ACC112 (cell line): ENCODE data around the gene TMEM9B.
A peak's percentile ranks its signal among the peaks of the same experiment; 100 is the strongest.

ENCODE experiments used
- H2AFZ ChIP-seq: fragments of 200-600 bp; sonication (generic); one replicate; pipeline ENCODE4 v1.6.0; 2017; ENCODE audit warnings: antibody characterized with exemption, low read length; ENCODE audit not compliant: unreplicated experiment
- H3K27ac ChIP-seq: fragments of 200-600 bp; sonication (generic); 2 replicates; pipeline ENCODE4 v1.5.1; 2014; ENCODE audit warnings: low read depth, mild to moderate bottlenecking, antibody characterized with exemption, low read length, moderate library complexity
- H3K27me3 ChIP-seq: fragments of 200-600 bp; sonication (generic); 2 replicates; pipeline ENCODE4 v1.6.1; 2014; ENCODE audit warnings: mild to moderate bottlenecking, antibody characterized with exemption, low read length, moderate library complexity, mixed read lengths; ENCODE audit not compliant: insufficient read depth
- H3K36me3 ChIP-seq: fragments of 200-600 bp; sonication (generic); 2 replicates; pipeline ENCODE4 v1.6.1; 2016; ENCODE audit warnings: mild to moderate bottlenecking, antibody characterized with exemption, low read length, moderate library complexity, mixed read lengths; ENCODE audit not compliant: insufficient read depth
- H3K4me1 ChIP-seq: fragments of 200-600 bp; sonication (generic); one replicate; pipeline ENCODE4 v1.6.1; 2016; ENCODE audit warnings: low read length, mixed read lengths; ENCODE audit not compliant: insufficient read depth, unreplicated experiment, control insufficient read depth
- H3K4me3 ChIP-seq: fragments of 200-600 bp; sonication (generic); 2 replicates; pipeline ENCODE4 v1.5.1; 2014; ENCODE audit warnings: mild to moderate bottlenecking, low read depth, low read length
- H3K79me2 ChIP-seq: fragments of 200-600 bp; sonication (generic); one replicate; pipeline ENCODE4 v1.6.0; 2016; ENCODE audit warnings: low read length; ENCODE audit not compliant: control insufficient read depth, unreplicated experiment, insufficient read depth

Gene TMEM9B

DNA sequence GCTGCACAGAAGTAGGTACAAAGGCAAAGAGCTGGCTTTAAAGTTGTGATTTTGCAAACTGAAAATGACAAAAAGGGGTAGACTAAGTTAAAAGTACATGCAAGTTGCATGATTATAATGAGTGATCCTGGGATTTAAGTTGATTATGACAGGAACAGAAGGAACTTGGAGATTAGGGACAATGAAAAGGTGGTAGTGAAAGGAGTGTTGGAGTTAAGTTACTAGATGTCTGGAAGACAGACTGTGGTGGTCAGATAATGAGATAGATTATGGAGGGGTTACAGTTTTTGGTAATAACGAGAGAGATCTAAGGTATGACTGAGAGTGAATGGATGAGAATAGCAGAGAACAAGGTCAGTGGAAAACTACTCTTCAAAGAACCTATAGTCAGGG lies 7.7 kb upstream of the TMEM9B start:
- no peak overlapping the region for H3K4me3 ChIP-seq
- H3K36me3 ChIP-seq, result no peaks in the 10 kb centered on the region
- H3K27me3 ChIP-seq, result no peaks in the 10 kb centered on the region
- no peaks in the 10 kb centered on the region for H3K4me1 ChIP-seq
- H3K79me2 ChIP-seq, result no peaks in the 10 kb centered on the region
- no peak overlapping the region for H3K27ac ChIP-seq
- H2AFZ ChIP-seq, result no peak overlapping the region

DNA sequence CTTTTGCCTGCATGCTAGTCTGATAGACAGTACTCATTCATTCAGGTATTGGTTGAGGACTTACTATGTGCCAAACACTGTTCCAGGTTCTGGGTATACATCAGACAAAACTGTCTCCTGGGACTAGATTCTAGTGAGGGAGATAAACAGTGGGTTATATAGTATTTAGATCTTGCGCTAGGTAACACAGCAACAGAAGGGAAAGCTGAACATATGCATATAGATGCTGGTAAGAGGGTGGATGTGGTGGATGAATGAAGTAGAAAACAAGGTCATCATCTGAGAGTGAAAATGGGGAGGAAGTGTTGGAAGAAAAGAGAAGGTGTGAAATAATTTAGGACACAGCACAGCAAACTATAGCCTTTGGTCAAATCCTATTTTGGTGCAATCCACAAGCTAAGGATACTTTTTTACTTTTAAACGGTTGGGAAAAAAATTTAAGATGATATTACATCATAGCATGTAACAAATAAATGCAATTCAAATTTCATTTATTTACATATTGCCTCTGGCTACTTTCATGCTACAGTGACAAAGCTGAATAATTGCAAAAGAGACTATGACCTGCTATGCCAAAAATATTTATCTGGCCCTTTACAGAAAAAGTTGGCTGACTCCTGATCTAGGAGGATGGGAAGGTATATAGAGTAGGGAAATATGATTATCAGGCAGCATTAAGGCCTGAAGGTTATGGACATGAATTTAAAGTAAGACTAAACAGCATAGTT lies 7.1 kb upstream of the TMEM9B start:
- Histone ChIP-seq H3K36me3 (no peaks in the 10 kb centered on the region), H3K4me1 (no peaks in the 10 kb centered on the region), H2AFZ (no peak overlapping the region), H3K4me3 (no peak overlapping the region), H3K27ac (no peak overlapping the region), H3K79me2 (no peaks in the 10 kb centered on the region), H3K27me3 (no peaks in the 10 kb centered on the region)

DNA sequence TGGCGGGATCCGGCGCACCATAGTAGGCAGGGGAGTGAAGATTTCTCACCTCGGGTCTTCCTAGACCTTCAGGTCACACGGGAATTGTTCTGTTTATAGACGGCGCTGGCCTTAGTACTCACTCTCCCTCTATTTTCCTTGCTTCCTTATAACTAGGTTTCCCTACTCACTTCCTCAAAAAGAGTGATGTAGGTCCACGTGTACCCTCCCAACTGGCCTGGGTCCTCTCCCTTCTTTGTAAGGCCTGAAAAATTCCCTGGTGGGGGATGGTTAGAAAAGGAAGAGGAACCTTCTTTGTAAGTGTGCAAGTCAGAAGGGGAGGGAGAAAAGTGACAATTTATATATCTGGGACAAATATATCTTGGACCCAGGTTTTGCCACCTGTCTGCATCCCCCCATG lies 2.9 kb upstream of the TMEM9B start:
- no peak overlapping the region for H2AFZ ChIP-seq
- no peaks in the 10 kb centered on the region for H3K36me3 ChIP-seq
- H3K27ac ChIP-seq, result no peak overlapping the region
- H3K79me2 ChIP-seq, result peaks cover 17% of the 10 kb centered on the region
- H3K27me3 ChIP-seq, result no peaks in the 10 kb centered on the region
- H3K4me3 ChIP-seq, result no peak overlapping the region
- peaks cover 12% of the 10 kb centered on the region for H3K4me1 ChIP-seq

DNA sequence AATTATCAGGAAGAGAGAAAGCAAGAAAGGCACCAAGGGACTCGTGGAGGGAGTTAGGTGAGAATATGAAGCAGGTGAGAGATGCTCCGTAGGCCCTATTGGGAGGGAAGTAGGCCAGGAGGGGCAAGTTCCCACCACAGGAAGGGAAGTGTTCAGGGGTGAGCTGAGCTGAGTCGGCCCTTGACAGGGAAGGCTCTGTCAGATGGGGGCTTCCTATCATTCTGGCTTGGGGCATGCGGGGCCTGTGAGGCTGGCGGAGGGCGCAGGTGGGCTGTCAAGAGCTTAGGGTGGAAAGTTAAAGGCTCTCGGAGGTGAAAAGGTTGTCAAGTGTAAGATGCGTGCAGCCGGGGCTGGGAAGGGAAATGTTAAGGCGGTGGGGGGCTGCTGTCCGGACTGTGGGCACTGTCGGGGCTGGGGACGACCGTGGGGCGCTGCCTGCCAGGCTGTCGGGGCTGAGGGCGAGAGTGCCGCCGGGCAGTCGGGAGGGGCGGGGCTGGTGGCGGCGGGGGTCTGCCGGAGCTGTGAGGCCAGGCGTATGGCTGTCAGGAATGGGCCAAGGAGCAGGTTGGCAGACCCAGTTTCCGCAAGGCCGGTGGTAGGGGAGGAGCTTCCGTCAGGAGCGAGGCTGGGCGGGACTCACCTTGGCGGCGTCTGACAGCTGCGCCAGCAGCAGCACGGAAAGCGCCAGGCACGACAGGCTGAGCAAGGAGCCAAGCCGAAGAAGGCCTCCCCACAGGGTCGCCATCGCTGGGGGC lies 496 bp downstream of the TMEM9B start:
- Histone ChIP-seq H3K36me3 (no peaks in the 10 kb centered on the region), H2AFZ (peak overlapping the region; percentile 54), H3K79me2 (peaks cover 34% of the 10 kb centered on the region), H3K4me1 (peaks cover 29% of the 10 kb centered on the region), H3K27ac (peak overlapping the region; percentile 77), H3K4me3 (peak overlapping the region; percentile 82), H3K27me3 (no peaks in the 10 kb centered on the region)

DNA sequence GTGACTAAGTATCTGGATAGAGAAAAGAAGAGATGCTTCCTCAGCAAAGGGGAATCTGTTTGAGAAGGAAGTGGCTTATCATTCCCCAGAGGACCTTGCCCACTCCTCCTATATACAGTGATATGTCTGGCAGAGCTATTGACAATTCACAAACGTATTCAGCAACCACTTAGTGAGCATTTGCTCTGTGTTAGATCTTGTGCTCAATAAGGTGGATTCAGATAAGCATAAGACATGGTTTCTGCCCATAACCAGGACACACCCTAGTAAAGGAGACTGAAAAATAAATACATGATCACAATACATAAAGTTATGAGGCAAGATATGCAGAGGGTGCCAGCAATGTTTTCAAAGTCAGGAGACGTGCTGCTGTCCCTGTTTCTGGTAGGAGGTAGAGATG lies 1.4 kb downstream of the TMEM9B start:
- H3K27ac ChIP-seq, result 0 out of 2 replicates have a peak overlapping the region, but pooled peaks have one; percentile 0
- H3K36me3 ChIP-seq, result no peaks in the 10 kb centered on the region
- H2AFZ ChIP-seq, result peak overlapping the region; percentile 10
- H3K4me1 ChIP-seq, result peaks cover 29% of the 10 kb centered on the region
- H3K27me3 ChIP-seq, result no peaks in the 10 kb centered on the region
- peak overlapping the region; percentile 82 for H3K4me3 ChIP-seq
- H3K79me2 ChIP-seq, result peaks cover 38% of the 10 kb centered on the region

DNA sequence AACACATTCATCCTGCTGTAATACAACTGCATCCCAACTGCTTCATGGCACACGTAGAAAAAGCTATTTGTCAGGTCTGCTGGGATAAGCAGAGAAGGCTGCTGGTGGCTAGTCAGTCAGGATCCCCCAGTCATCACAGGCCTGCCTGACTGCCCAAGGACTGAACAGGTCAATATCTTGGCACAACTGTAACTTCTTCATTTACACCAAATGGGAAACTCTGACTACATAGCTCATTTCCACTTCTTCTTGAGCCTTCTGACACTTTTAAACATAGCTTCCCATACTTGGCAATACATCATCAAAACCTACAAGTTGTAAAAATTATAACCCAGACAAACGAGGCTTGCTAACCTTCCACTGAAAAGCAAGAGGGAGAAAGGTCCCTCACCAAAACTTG lies 2.8 kb downstream of the TMEM9B start:
- no peak overlapping the region for H3K4me3 ChIP-seq
- peaks cover 38% of the 10 kb centered on the region for H3K79me2 ChIP-seq
- peaks cover 29% of the 10 kb centered on the region for H3K4me1 ChIP-seq
- H3K27me3 ChIP-seq, result no peaks in the 10 kb centered on the region
- H3K27ac ChIP-seq, result no peak overlapping the region
- H3K36me3 ChIP-seq, result no peaks in the 10 kb centered on the region
- no peak overlapping the region for H2AFZ ChIP-seq

DNA sequence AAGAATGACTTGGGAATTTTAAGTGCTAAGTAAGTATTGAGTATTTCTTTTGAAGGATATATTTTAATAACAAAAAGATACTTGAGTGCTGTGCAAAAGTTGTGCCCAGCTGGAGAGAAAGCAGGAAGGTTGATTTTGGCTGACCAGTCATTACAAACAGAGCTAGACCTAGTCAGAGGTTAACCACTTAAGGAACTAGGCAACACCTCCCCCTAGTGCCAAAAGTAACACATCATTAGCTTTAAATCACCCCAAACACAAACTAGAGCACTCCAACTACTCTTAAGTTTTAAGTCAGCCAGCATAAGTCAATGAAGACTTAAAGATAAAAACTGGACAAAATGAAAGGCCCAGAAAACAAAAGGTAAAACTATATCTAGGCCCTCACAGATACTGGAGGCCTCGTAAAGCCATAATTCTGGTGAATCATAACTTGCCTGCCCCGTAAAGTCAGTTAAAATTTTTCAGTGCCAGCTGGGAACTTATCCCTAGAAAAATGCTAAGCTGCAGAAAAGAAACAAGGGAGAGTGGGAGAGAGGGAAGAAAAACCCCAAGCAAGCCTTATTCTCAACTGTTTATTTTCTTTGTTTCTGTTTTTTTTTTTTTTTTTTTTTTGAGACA lies 4.6 kb downstream of the TMEM9B start:
- H3K79me2 ChIP-seq, result peaks cover 38% of the 10 kb centered on the region
- no peak overlapping the region for H2AFZ ChIP-seq
- H3K27me3 ChIP-seq, result no peaks in the 10 kb centered on the region
- H3K4me3 ChIP-seq, result peak overlapping the region; percentile 18; the same call in 1 of the 2 replicates
- peaks cover 25% of the 10 kb centered on the region for H3K4me1 ChIP-seq
- no peaks in the 10 kb centered on the region for H3K36me3 ChIP-seq
- no peak overlapping the region for H3K27ac ChIP-seq

DNA sequence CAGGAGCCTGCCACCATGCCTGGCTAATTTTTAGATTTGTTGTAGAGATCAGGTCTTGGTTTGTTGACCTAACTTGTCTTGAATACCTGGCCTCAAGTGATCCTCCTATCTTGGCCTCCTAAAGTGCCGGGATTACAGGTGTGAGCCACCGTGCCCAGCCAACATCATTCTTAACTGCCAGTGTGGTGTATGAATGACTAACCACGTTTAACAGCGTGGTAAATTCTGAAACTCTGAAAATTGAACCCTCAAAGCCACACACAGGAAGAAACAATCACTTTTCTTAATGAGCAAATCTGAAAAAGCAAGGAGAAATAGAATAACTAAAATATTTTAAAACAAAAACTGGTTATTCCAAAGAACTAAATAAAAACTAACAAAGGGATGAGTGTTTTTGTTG lies 7.4 kb downstream of the TMEM9B start:
- Histone ChIP-seq H3K27me3 (no peaks in the 10 kb centered on the region), H3K4me1 (peaks cover 14% of the 10 kb centered on the region), H3K36me3 (no peaks in the 10 kb centered on the region; the same call in 1 of the 2 replicates), H3K4me3 (no peak overlapping the region), H2AFZ (no peak overlapping the region), H3K79me2 (peaks cover 18% of the 10 kb centered on the region), H3K27ac (no peak overlapping the region)

DNA sequence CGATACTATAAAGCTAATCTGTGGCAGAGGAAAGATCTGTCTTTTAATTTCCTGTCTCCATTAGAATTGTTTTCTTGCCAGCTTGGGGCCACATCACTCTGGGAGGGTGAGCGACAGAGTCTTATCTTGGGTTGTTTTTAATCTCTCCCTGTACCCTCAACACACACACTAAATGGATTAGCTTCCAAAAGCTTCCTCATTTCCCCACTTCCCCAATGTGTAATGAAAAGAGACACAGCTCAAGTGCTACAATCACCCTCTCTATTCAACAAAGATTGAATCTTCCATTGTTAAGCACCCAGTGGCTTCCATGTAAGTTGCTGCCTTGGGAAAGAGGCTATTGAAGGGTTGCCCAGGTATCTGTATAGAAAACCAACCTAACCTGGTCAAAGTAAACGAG lies 15.4 kb downstream of the TMEM9B start:
- H3K4me1 ChIP-seq, result no peaks in the 10 kb centered on the region
- no peak overlapping the region for H3K4me3 ChIP-seq
- H2AFZ ChIP-seq, result no peak overlapping the region
- no peaks in the 10 kb centered on the region for H3K27me3 ChIP-seq
- H3K36me3 ChIP-seq, result peaks cover 18% of the 10 kb centered on the region
- no peak overlapping the region for H3K27ac ChIP-seq
- H3K79me2 ChIP-seq, result no peaks in the 10 kb centered on the region

DNA sequence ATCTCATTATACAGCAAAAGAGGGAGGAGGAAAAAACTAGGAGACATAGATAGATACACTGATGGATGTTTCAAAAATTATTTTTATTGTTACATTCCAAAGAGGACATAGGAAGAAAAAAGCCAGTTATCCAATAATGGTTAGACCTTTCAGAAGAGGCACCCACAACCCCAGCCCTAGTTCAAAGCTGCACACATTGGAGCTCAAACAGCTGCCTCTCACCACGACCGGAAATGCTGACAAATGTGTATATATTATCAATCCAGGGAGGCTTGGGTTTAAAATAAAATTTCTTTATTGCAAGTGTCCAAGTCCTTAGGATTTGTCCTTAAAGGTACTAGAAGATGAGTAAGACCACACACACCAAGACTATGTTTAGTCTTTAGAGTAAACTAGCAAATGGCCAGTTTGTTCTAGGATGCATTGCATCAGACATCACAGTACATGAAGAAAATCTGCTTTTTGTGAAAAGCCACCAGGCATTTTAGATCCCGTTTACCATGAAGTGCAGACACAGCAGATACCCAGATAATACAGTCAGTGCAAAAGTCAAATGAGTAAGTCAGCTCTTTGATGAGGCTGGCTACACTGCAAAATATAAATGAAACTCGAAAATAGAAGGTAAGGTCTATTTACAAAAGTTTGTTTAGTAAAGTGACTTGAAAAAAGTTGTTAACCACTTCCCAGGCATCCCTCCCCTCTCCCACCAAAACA lies 16.9 kb downstream of the TMEM9B start:
- no peak overlapping the region for H3K27ac ChIP-seq
- no peak overlapping the region for H2AFZ ChIP-seq
- H3K27me3 ChIP-seq, result no peaks in the 10 kb centered on the region
- H3K36me3 ChIP-seq, result peaks cover 18% of the 10 kb centered on the region
- H3K4me3 ChIP-seq, result no peak overlapping the region
- no peaks in the 10 kb centered on the region for H3K79me2 ChIP-seq
- no peaks in the 10 kb centered on the region for H3K4me1 ChIP-seq
